DND-41 (cell line): ENCODE results near the gene CDCA8.
"Not testable (repeated sequence)": the region's sequence is repeated elsewhere in the genome, so short reads cannot be mapped to it uniquely, and the experiment has no call there.

Source experiments
- ATAC-seq: fragments of 200-7000 bp; cut with Tn5 transposase; 3 replicates; pipeline ENCODE4 v1.9.1; 2021; ENCODE audit warnings: low read depth; ENCODE audit not compliant: insufficient read depth
- DNase-seq: peaks from one replicate; pipeline ENCODE4 v3.0.0-alpha.2; 2020
- H2AFZ ChIP-seq: 2 replicates; pipeline ENCODE4 v1.6.0; 2012; ENCODE audit warnings: low read depth, low read length
- H3K27ac ChIP-seq: 2 replicates; pipeline ENCODE4 v1.5.1; 2012; ENCODE audit warnings: low read length, inconsistent platforms
- H3K27me3 ChIP-seq: fragments of 200-600 bp; sonication (generic); 2 replicates; pipeline ENCODE4 v1.6.0; 2012; ENCODE audit warnings: low read length, mild to moderate bottlenecking, inconsistent platforms; ENCODE audit not compliant: insufficient read depth, poor library complexity
- H3K36me3 ChIP-seq: 2 replicates; pipeline ENCODE4 v1.5.1; 2012; ENCODE audit warnings: low read length, inconsistent platforms; ENCODE audit not compliant: insufficient read depth
- H3K4me1 ChIP-seq: 2 replicates; pipeline ENCODE4 v1.5.1; 2012; ENCODE audit warnings: mild to moderate bottlenecking, low read length; ENCODE audit not compliant: insufficient read depth
- H3K4me2 ChIP-seq: 2 replicates; pipeline ENCODE4 v1.6.0; 2012; ENCODE audit warnings: mild to moderate bottlenecking, moderate library complexity, low read length, inconsistent platforms; ENCODE audit not compliant: insufficient read depth
- H3K4me3 ChIP-seq, 2 experiments: fragments of 200-600 bp in 1 of 2; shearing (Covaris generic) in 1 of 2; 2 replicates each; pipeline ENCODE4 v1.5.1; 2012 to 2016; ENCODE audit warnings: inconsistent platforms in 2 of 2, low read length in 2 of 2, mild to moderate bottlenecking in 2 of 2, low read depth in 1 of 2, moderate library complexity in 1 of 2
- H3K79me2 ChIP-seq: 2 replicates; pipeline ENCODE4 v1.6.0; 2012; ENCODE audit warnings: low read length, inconsistent platforms; ENCODE audit not compliant: insufficient read depth
- H3K9ac ChIP-seq: 2 replicates; pipeline ENCODE4 v1.6.0; 2012; ENCODE audit warnings: low read depth, mild to moderate bottlenecking, inconsistent platforms, low read length, moderate library complexity
- H3K9me3 ChIP-seq: 2 replicates; pipeline ENCODE4 v1.5.1; 2012; ENCODE audit warnings: low read length, moderate library complexity, mild to moderate bottlenecking, inconsistent platforms; ENCODE audit not compliant: insufficient read depth, severe bottlenecking
- H4K20me1 ChIP-seq: 2 replicates; pipeline ENCODE4 v1.6.0; 2012; ENCODE audit warnings: low read length; ENCODE audit not compliant: insufficient read depth
- EZH2 ChIP-seq: IDR thresholded peaks from 3 replicates; pipeline ENCODE4 v1.6.1; 2012; ENCODE audit warnings: borderline replicate concordance, low read depth, mild to moderate bottlenecking, moderate library complexity, low read length, inconsistent platforms; ENCODE audit not compliant: severe bottlenecking
- TF ChIP-seq, protein P1 (sequence below): IDR thresholded peaks from 2 replicates; pipeline ENCODE4 v1.5.1; 2012; ENCODE audit warnings: borderline replicate concordance, low read length, moderate library complexity, mild to moderate bottlenecking; ENCODE audit not compliant: poor library complexity, severe bottlenecking; ENCODE audit errors: extremely low read depth

The CDCA8 gene

DNA sequence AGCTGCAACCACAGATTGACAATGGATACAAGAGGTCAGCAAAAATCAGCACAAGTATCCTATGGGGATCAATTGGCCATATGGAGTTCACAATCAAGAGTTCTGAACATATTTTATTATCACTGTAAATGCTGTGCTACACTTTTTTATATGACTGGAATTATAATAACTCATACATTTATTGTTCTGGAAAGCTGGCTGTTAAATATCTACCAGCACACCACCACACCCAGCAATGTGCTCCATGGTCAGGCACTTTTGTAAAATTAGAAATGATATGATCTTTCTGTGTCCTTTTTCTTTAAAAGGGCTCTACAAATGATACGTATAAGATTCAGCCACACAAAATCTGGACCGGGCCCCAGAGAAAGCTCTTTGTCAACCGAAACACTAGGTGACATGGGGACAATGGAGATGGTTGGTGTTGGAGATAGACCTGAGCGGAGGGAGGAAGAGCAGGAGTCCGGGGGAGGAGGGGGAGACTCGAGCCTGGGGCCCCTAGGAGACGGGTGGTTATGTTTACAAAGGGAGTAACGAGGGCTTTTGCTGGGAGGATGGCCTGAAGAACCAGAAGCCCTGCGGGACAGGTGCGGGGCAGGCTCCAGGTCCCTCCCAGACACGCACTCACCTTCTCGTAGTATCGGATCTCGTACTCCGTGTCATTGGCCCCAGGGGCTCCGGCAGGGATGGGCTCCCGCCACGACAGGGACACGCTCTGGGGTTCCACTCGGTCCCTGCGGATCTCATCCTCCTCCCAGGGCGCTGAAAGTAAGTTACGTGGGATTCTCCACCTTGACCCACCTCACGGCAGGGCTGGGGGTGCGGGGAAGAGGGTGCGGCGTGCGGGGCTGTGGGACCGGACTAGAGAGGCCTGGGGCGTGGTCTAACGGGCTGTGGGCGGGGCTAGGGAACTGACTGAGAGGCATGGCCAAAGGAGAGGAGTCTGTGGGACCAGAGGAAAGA is 42.6 kb downstream of the CDCA8 start:
- DNase-seq (no peak), ATAC-seq (no peak)
- H4K20me1 ChIP-seq = no peaks in the 10 kb centered on the region
- no peak overlapping the region for H3K4me3 ChIP-seq
- H3K36me3 ChIP-seq = no peaks in the 10 kb centered on the region
- TF ChIP-seq, protein P1, sequence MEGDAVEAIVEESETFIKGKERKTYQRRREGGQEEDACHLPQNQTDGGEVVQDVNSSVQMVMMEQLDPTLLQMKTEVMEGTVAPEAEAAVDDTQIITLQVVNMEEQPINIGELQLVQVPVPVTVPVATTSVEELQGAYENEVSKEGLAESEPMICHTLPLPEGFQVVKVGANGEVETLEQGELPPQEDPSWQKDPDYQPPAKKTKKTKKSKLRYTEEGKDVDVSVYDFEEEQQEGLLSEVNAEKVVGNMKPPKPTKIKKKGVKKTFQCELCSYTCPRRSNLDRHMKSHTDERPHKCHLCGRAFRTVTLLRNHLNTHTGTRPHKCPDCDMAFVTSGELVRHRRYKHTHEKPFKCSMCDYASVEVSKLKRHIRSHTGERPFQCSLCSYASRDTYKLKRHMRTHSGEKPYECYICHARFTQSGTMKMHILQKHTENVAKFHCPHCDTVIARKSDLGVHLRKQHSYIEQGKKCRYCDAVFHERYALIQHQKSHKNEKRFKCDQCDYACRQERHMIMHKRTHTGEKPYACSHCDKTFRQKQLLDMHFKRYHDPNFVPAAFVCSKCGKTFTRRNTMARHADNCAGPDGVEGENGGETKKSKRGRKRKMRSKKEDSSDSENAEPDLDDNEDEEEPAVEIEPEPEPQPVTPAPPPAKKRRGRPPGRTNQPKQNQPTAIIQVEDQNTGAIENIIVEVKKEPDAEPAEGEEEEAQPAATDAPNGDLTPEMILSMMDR = no peak
- TF ChIP-seq EZH2 = no peak
- H3K9ac ChIP-seq = no peak overlapping the region
- no peak overlapping the region for H3K4me2 ChIP-seq
- H3K79me2 ChIP-seq = no peaks in the 10 kb centered on the region
- H3K27ac ChIP-seq = no peak overlapping the region
- no peak overlapping the region for H2AFZ ChIP-seq
- no peaks in the 10 kb centered on the region for H3K9me3 ChIP-seq
- peaks cover 4% of the 10 kb centered on the region for H3K27me3 ChIP-seq
- H3K4me1 ChIP-seq = no peaks in the 10 kb centered on the region

DNA sequence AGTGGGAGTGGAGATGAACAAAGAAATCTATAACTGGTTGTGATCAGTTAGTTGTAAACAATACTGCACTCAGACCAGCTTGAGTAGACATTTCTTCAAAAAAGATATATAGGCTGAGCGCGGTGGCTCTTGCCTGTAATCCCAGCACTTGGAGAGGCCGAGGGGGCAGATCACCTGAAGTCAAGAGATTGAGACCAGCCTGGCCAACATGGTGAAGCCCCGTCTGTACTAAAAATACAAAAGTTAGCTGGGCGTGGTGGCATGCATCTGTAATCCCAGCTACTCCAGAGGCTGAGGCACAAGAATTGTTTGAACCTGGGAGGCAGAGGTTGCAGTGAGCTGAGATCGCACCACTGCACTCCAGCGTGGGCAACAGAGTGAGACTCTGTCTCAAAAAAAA is 45.7 kb downstream of the CDCA8 start:
- not testable (repeated sequence) for H3K36me3 ChIP-seq, H3K27ac ChIP-seq, H3K4me3 ChIP-seq, H3K4me1 ChIP-seq, H2AFZ ChIP-seq, H3K27me3 ChIP-seq, H4K20me1 ChIP-seq, H3K79me2 ChIP-seq, H3K9ac ChIP-seq, DNase-seq, H3K9me3 ChIP-seq, ATAC-seq, H3K4me2 ChIP-seq

DNA sequence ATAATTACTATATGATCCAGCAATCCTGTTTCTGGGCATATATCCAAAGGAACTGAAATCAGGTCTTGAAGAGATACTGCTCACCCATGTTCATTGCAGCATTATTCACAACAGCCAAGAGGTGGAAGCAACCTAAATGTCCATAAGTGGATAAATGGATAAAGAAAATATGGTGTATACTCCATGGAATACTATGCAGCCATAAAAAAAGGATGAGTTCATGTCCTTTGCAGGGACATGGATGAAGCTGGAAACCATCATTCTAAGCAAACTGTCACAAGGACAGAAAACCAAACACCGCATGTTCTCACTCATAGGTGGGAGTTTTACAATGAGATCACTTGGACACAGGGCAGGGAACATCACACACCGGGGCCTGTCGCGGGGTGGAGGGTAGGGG is 46.3 kb downstream of the CDCA8 start:
- not testable (repeated sequence) for DNase-seq, H3K9me3 ChIP-seq, H3K36me3 ChIP-seq, ATAC-seq, H3K27me3 ChIP-seq, H3K27ac ChIP-seq, H3K4me3 ChIP-seq, H2AFZ ChIP-seq, H3K4me2 ChIP-seq, H3K9ac ChIP-seq, H3K79me2 ChIP-seq, H3K4me1 ChIP-seq, H4K20me1 ChIP-seq

DNA sequence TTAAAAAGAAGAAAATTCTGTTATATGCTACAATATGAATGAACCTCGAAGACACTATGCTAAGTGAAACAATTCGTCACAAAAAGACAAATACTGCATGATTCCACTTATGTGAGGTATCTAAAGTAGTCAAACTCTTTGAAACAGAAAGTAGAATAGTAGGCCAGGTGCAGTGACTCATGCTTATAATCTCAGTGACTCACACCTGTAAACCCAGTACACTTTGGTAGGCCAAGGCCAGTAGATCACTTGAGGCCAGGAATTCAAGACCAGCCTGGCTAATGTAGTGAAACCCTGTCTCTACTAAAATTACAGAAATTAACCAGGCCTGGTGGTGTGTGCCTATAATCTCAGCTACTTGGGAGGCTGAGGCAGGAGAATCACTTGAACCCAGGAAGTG is 46.9 kb downstream of the CDCA8 start:
- no peaks in the 10 kb centered on the region for H3K36me3 ChIP-seq
- H3K27ac ChIP-seq = no peak overlapping the region
- no peaks in the 10 kb centered on the region for H4K20me1 ChIP-seq
- H3K27me3 ChIP-seq = peaks cover 2% of the 10 kb centered on the region
- TF ChIP-seq, protein P1 = no peak
- TF ChIP-seq EZH2 = no peak
- no peak for ATAC-seq
- H3K9ac ChIP-seq = no peak overlapping the region
- H3K4me1 ChIP-seq = no peaks in the 10 kb centered on the region
- DNase-seq = no peak
- no peak overlapping the region for H3K4me3 ChIP-seq
- H3K4me2 ChIP-seq = no peak overlapping the region
- H3K79me2 ChIP-seq = no peaks in the 10 kb centered on the region
- no peaks in the 10 kb centered on the region for H3K9me3 ChIP-seq
- no peak overlapping the region for H2AFZ ChIP-seq
